Psoas muscle (tissue), 8 donors: ENCODE measurements around the gene PTPRG. TPM values are rescaled to one million over a fixed set of nuclear protein-coding genes. Genes with fewer than 3 reads are reported as not detected.

Source experiments
- ATAC-seq, 4 donors: fragments of 200-7000 bp; cut with Tn5 transposase; one replicate each; pipeline ENCODE4 v1.9.1; 2020; ENCODE audit warnings: moderate library complexity in 3 of 4, mild to moderate bottlenecking in 2 of 4
- DNase-seq, 2 donors: peaks; one replicate each; pipeline ENCODE4 v3.0.0-alpha.2; 2020
- H3K27ac ChIP-seq: fragments of 200-600 bp; one replicate; pipeline ENCODE4 v1.8.0; 2022
- H3K27me3 ChIP-seq, 3 donors: fragments of 200-600 bp in 1 of 3; one replicate each; pipeline versions ENCODE4 v1.6.1 to v1.8.0; 2013 to 2022; ENCODE audit warnings: low read length in 2 of 3, mild to moderate bottlenecking in 2 of 3, moderate library complexity in 1 of 3; ENCODE audit not compliant: insufficient read depth in 3 of 3
- H3K36me3 ChIP-seq, 2 donors: fragments of 200-600 bp in 1 of 2; one replicate each; pipeline versions ENCODE4 v1.6.1 to v1.8.0; 2013 to 2022; ENCODE audit warnings: low read depth in 1 of 2, mild to moderate bottlenecking in 1 of 2, moderate library complexity in 1 of 2; ENCODE audit not compliant: insufficient read depth in 1 of 2
- H3K4me1 ChIP-seq: fragments of 200-600 bp; one replicate; pipeline ENCODE4 v1.8.0; 2022
- H3K4me3 ChIP-seq: fragments of 200-600 bp; one replicate; pipeline ENCODE4 v1.8.0; 2022; ENCODE audit warnings: mild to moderate bottlenecking
- H3K9me3 ChIP-seq: fragments of 200-600 bp; one replicate; pipeline ENCODE4 v1.8.0; 2022
- CTCF ChIP-seq: fragments of 200-600 bp; IDR thresholded peaks from one replicate; pipeline ENCODE4 v1.8.0; 2022; ENCODE audit warnings: antibody characterized with exemption
- WGBS, 3 donors: extraction: QIAGEN DNeasy Blood & Tissue Kit; methylation state at CpG; one replicate each; pipeline versions ENCODE4 v1.1.6 to v1.1.7; 2013; 5-methylcytosine and 5-hydroxymethylcytosine counted together
- intact Hi-C, 2 donors: fragments of 100-400 bp; cut with DNase I; formaldehyde crosslinking; loops; one replicate each; pipeline versions ENCODE4 v1.11.0 to v1.14.2; 2022
- polyA plus RNA-seq, 3 donors: library from polyadenylated mRNA; stranded (reverse); fragments of 200-250 nt; gene quantifications; one replicate each; pipeline ENCODE4 v1.2.3, GENCODE V29; 2013
- total RNA-seq, 4 donors: library from RNA; stranded (reverse); fragmentation: NEBNext Ultra II Directional in 2 of 4; extraction: Animal tissue kit (Norgen Biotek cat#: 25700) in 2 of 4; gene quantifications; one replicate each; pipeline versions ENCODE4 v1.2.1 to v1.2.4, GENCODE V29; 2021 to 2023
- donor health status: healthy with polysubstance abuse.
- donor health status: DM: no; HTN: no; CAD: no; lungs with moderate emphysema.
- donor health status: Bipolar disorder and iron deficiency.
- donor health status: healthy.
- donor health status: DM: yes; HTN: yes; CAD: no.
- donor health status: DM: no; HTN: no; CAD: no.
- donor health status: DM: no; HTN: no; CAD: no.
- donor health status: DM: yes; HTN: yes; CAD: no.

Gene PTPRG
- total and polyA plus RNA-seq, 7 donors, result 4.5 to 29.5 (median 12.6) TPM

GRCh38 chr3:62132027-62132602 is 570.7 kb downstream of the PTPRG start:
- 64 to 88% (median 75%) methylated on average over 3 of the region's 3 CpGs for WGBS, 3 donors
- H3K36me3 ChIP-seq, result peaks cover 0 to 3% of the 10 kb centered on the region in 2 donors
- intact Hi-C loops, result no loop called here
- H3K27me3 ChIP-seq, result no peaks in the 10 kb centered on the region
- no peak for ATAC-seq
- DNase-seq, result no peak
- H3K4me1 ChIP-seq, result peaks cover 52% of the 10 kb centered on the region
- no peaks in the 10 kb centered on the region for H3K9me3 ChIP-seq
- H3K27ac ChIP-seq, result peak overlapping the region; percentile 39
- no peak overlapping the region for H3K4me3 ChIP-seq
- TF ChIP-seq CTCF, result no peak

GRCh38 chr3:62133015-62133414 is 571.6 kb downstream of the PTPRG start:
- no peaks in the 10 kb centered on the region for H3K27me3 ChIP-seq
- peaks cover 0 to 3% of the 10 kb centered on the region in 2 donors for H3K36me3 ChIP-seq
- no peak overlapping the region for H3K4me3 ChIP-seq
- 69 to 79% (median 70%) methylated on average over 5 of the region's 5 CpGs for WGBS, 3 donors
- intact Hi-C loops, result no loop called here
- no peak for ATAC-seq
- H3K27ac ChIP-seq, result peak overlapping the region; percentile 78
- no peak for TF ChIP-seq CTCF
- no peak for DNase-seq
- peaks cover 43% of the 10 kb centered on the region for H3K4me1 ChIP-seq
- H3K9me3 ChIP-seq, result no peaks in the 10 kb centered on the region

- H3K4me1 ChIP-seq, result peaks cover 37% of the 10 kb centered on the region
- peak overlapping the region; percentile 78 for H3K27ac ChIP-seq
- TF ChIP-seq CTCF, result no peak
- no peaks in the 10 kb centered on the region for H3K9me3 ChIP-seq
- peak overlapping the region; percentile 34 for H3K4me3 ChIP-seq
- intact Hi-C loops, result no loop called here
- ATAC-seq (peak; percentile 81 to 91 (median 88)), DNase-seq (peak; percentile 60 to 84)
- WGBS, 3 donors, result 4 to 10% (median 9%) methylated on average over 6 of the region's 6 CpGs
- peaks cover 0 to 3% of the 10 kb centered on the region in 2 donors for H3K36me3 ChIP-seq
- no peaks in the 10 kb centered on the region for H3K27me3 ChIP-seq
Observed at GRCh38 chr3:62134061-62134496, 572.7 kb downstream of the PTPRG start.

GRCh38 chr3:62135741-62136140 is 574.4 kb downstream of the PTPRG start:
- Histone ChIP-seq H3K9me3 (no peaks in the 10 kb centered on the region), H3K27ac (no peak overlapping the region), H3K27me3 (no peaks in the 10 kb centered on the region), H3K4me1 (peaks cover 37% of the 10 kb centered on the region), H3K36me3 (peaks cover 0 to 5% of the 10 kb centered on the region in 2 donors), H3K4me3 (no peak overlapping the region)
- ATAC-seq (peak; percentile 36 to 50 (median 44)), DNase-seq (no peak)
- no peak for TF ChIP-seq CTCF
- WGBS, 3 donors, result 36 to 78% (median 57%) methylated on average over 7 of the region's 7 CpGs
- intact Hi-C loops, result no loop called here

- Histone ChIP-seq H3K27ac (no peak overlapping the region), H3K4me1 (peaks cover 24% of the 10 kb centered on the region), H3K36me3 (peaks cover 0 to 5% of the 10 kb centered on the region in 2 donors), H3K4me3 (no peak overlapping the region), H3K27me3 (no peaks in the 10 kb centered on the region), H3K9me3 (no peaks in the 10 kb centered on the region)
- intact Hi-C loops, result no loop called here
- WGBS, 3 donors, result 90 to 96% (median 93%) methylated on average over 6 of the region's 6 CpGs
- no peak for TF ChIP-seq CTCF
- ATAC-seq (peak in 2 of 4 donors; percentile 8 to 47), DNase-seq (no peak)
Observed at GRCh38 chr3:62139957-62140356, 578.6 kb downstream of the PTPRG start.
